OCI-LY1 (cell line): Measurements from ENCODE around the gene VAT1.

Experiments used
- H2AFZ ChIP-seq: fragments of 200-600 bp; sonication (generic), shearing (Covaris generic); 2 replicates; pipeline ENCODE4 v1.6.0; 2014; ENCODE audit warnings: antibody characterized with exemption, mild to moderate bottlenecking, low read length
- H3F3A ChIP-seq: fragments of 200-600 bp; sonication (generic), shearing (Covaris generic); 2 replicates; pipeline ENCODE4 v1.6.0; 2014; ENCODE audit warnings: mild to moderate bottlenecking, antibody characterized with exemption, low read length, moderate library complexity; ENCODE audit not compliant: insufficient read depth
- H3K27ac ChIP-seq: fragments of 200-600 bp; sonication (generic); 2 replicates; pipeline ENCODE4 v1.5.1; 2014; ENCODE audit warnings: low read length, mixed run types, mild to moderate bottlenecking, low read depth; ENCODE audit not compliant: poor library complexity, severe bottlenecking
- H3K27me3 ChIP-seq: fragments of 200-600 bp; sonication (generic); 2 replicates; pipeline ENCODE4 v1.6.0; 2014; ENCODE audit warnings: antibody characterized with exemption, mild to moderate bottlenecking, low read length, moderate library complexity; ENCODE audit not compliant: insufficient read depth
- H3K36me3 ChIP-seq: fragments of 200-600 bp; sonication (generic); 2 replicates; pipeline ENCODE4 v1.6.1; 2014; ENCODE audit warnings: mild to moderate bottlenecking, antibody characterized with exemption, low read length, moderate library complexity, mixed read lengths; ENCODE audit not compliant: insufficient read depth
- H3K4me1 ChIP-seq: fragments of 200-600 bp; sonication (generic); 2 replicates; pipeline ENCODE4 v1.5.1; 2014; ENCODE audit warnings: mild to moderate bottlenecking, low read length, moderate library complexity; ENCODE audit not compliant: insufficient read depth, severe bottlenecking
- H3K4me2 ChIP-seq: fragments of 200-600 bp; sonication (generic), shearing (Covaris generic); 2 replicates; pipeline ENCODE4 v1.6.1; 2014; ENCODE audit warnings: low read length
- H3K4me3 ChIP-seq: fragments of 200-600 bp; sonication (generic); 2 replicates; pipeline ENCODE4 v1.5.1; 2014; ENCODE audit warnings: low read length, low read depth, mild to moderate bottlenecking, mixed read lengths; ENCODE audit not compliant: poor library complexity, severe bottlenecking
- H3K79me2 ChIP-seq: fragments of 200-600 bp; shearing (Covaris generic); 2 replicates; pipeline ENCODE4 v1.6.1; 2016; ENCODE audit warnings: mixed run types, low read length, mixed read lengths; ENCODE audit not compliant: insufficient read depth
- H3K9ac ChIP-seq: fragments of 200-600 bp; sonication (generic), shearing (Covaris generic); 2 replicates; pipeline ENCODE4 v1.6.1; 2014; ENCODE audit warnings: mild to moderate bottlenecking, low read length, mixed read lengths
- H3K9me2 ChIP-seq: fragments of 200-600 bp; sonication (generic), shearing (Covaris generic); 2 replicates; pipeline ENCODE4 v1.6.1; 2014; ENCODE audit warnings: low read depth, mild to moderate bottlenecking, low read length, mixed read lengths
- H3K9me3 ChIP-seq: fragments of 200-600 bp; shearing (Covaris generic); 2 replicates; pipeline ENCODE4 v1.6.1; 2014; ENCODE audit warnings: low read length, mixed read lengths
- H4K20me1 ChIP-seq: fragments of 200-600 bp; sonication (generic), shearing (Covaris generic); 2 replicates; pipeline ENCODE4 v1.6.0; 2016; ENCODE audit warnings: mild to moderate bottlenecking, low read length; ENCODE audit not compliant: insufficient read depth
- CTCF ChIP-seq: fragments of 200-600 bp; sonication (generic), shearing (Covaris generic); IDR thresholded peaks from 2 replicates; pipeline ENCODE4 v1.5.1; 2017; ENCODE audit warnings: mild to moderate bottlenecking, antibody characterized with exemption, low read length, moderate library complexity, mixed read lengths
- EZH2 ChIP-seq: fragments of 200-600 bp; sonication (generic), shearing (Covaris generic); IDR thresholded peaks from 2 replicates; pipeline ENCODE4 v1.8.0; 2017; ENCODE audit warnings: borderline replicate concordance, mixed run types, mild to moderate bottlenecking, antibody characterized with exemption, low read length, moderate library complexity, mixed read lengths

VAT1 gene

GRCh38 chr17:43020789-43021740, 1.1 kb downstream of the VAT1 start:
- H4K20me1 ChIP-seq = no peaks in the 10 kb centered on the region
- H2AFZ ChIP-seq = peak overlapping the region; percentile 27; the same call in 1 of the 2 replicates

GRCh38 chr17:43020030-43020621, 2.1 kb downstream of the VAT1 start:
- no peaks in the 10 kb centered on the region for H3K27me3 ChIP-seq
- TF ChIP-seq EZH2 (no peak), CTCF (no peak)
- no peaks in the 10 kb centered on the region for H3K9me2 ChIP-seq
- no peak overlapping the region for H3K4me2 ChIP-seq
- H3K36me3 ChIP-seq = peaks cover 7% of the 10 kb centered on the region; the same call in 1 of the 2 replicates
- H3K4me1 ChIP-seq = peaks cover 24% of the 10 kb centered on the region
- H4K20me1 ChIP-seq = no peaks in the 10 kb centered on the region
- no peaks in the 10 kb centered on the region for H3K9me3 ChIP-seq
- no peak overlapping the region for H3K27ac ChIP-seq
- H3K79me2 ChIP-seq = no peaks in the 10 kb centered on the region
- H3K9ac ChIP-seq = no peak overlapping the region
- no peak overlapping the region for H2AFZ ChIP-seq
- H3K4me3 ChIP-seq = no peak overlapping the region
- H3F3A ChIP-seq = no peaks in the 10 kb centered on the region

More at GRCh38 chr17:43020789-43021740, 1.1 kb downstream of the VAT1 start:
- H3F3A ChIP-seq = no peaks in the 10 kb centered on the region
- no peaks in the 10 kb centered on the region for H3K9me3 ChIP-seq
- peaks cover 24% of the 10 kb centered on the region for H3K4me1 ChIP-seq
- peak overlapping the region; percentile 93 for H3K4me2 ChIP-seq
- peaks cover 2% of the 10 kb centered on the region; the same call in 1 of the 2 replicates for H3K36me3 ChIP-seq
- no peaks in the 10 kb centered on the region for H3K27me3 ChIP-seq
- no peak for TF ChIP-seq EZH2
- no peak for TF ChIP-seq CTCF
- no peaks in the 10 kb centered on the region for H3K79me2 ChIP-seq
- H3K9ac ChIP-seq = peak overlapping the region; percentile 71
- H3K27ac ChIP-seq = no peak overlapping the region
- no peaks in the 10 kb centered on the region for H3K9me2 ChIP-seq
- H3K4me3 ChIP-seq = peak overlapping the region; percentile 93

- Histone ChIP-seq H3F3A (no peaks in the 10 kb centered on the region), H3K4me3 (no peak overlapping the region), H3K27ac (no peak overlapping the region), H3K9me3 (no peaks in the 10 kb centered on the region), H3K4me1 (peaks cover 19% of the 10 kb centered on the region), H4K20me1 (no peaks in the 10 kb centered on the region), H3K79me2 (no peaks in the 10 kb centered on the region), H3K4me2 (no peak overlapping the region), H3K9ac (no peak overlapping the region), H3K9me2 (no peaks in the 10 kb centered on the region), H2AFZ (no peak overlapping the region), H3K36me3 (peaks cover 7% of the 10 kb centered on the region; the same call in 1 of the 2 replicates), H3K27me3 (no peaks in the 10 kb centered on the region)
- TF ChIP-seq EZH2 = no peak
- TF ChIP-seq CTCF = no peak
Measured at GRCh38 chr17:43019418-43019817, 2.8 kb downstream of the VAT1 start.
